GM12878 (cell line): ENCODE data around the gene ATP6V1D. TPM values are rescaled to one million over a fixed set of nuclear protein-coding genes. Genes with fewer than 3 reads are reported as not detected.

Experiments
- ATAC-seq: fragments of 200-7000 bp; cut with Tn5 transposase; 3 replicates; pipeline ENCODE4 v1.9.1; 2020; ENCODE audit warnings: mild to moderate bottlenecking, moderate library complexity
- BruUV-seq: library from RNA; stranded (reverse); fragments of 400-500 nt; replicated peaks from 2 replicates; lab custom pipeline; 2021; lab: Mats Ljungman, UMichigan
- CTCF ChIA-PET: fragments of 300-600 bp; sonication (Branson Sonifier 250); formaldehyde crosslinking; extraction: SDS; loops from one replicate; lab custom pipeline; 2021; ENCODE audit warnings: inconsistent platforms; lab: Yijun Ruan, JAX
- POLR2A ChIA-PET: fragments of 350-600 bp; formaldehyde crosslinking; extraction: SDS; loops from one replicate; lab custom pipeline; 2021; ENCODE audit warnings: inconsistent platforms; lab: Charles Lee
- RAD21 ChIA-PET: fragments of 300-600 bp; sonication (Branson Sonifier 250); formaldehyde crosslinking; loops from one replicate; lab custom pipeline; 2023; ENCODE audit warnings: antibody characterized with exemption; ENCODE audit not compliant: unreplicated experiment; lab: Charles Lee
- SMC1A ChIA-PET: fragments of 300-600 bp; sonication (Branson Sonifier 250); formaldehyde crosslinking; loops from one replicate; lab custom pipeline; 2023; ENCODE audit not compliant: unreplicated experiment, uncharacterized antibody; lab: Charles Lee
- DNase-seq: peaks from one replicate; pipeline ENCODE4 v3.0.0-alpha.2; 2011; ENCODE audit warnings: low read depth, low spot score
- FAIRE-seq: peaks from 3 replicates; lab custom pipeline; 2011; peaks lifted over from hg19 to GRCh38; lab: Jason Lieb, UNC
- H2AFZ ChIP-seq: 2 replicates; pipeline ENCODE4 v1.6.0; 2011; ENCODE audit warnings: low read depth, low read length, control low read depth; ENCODE audit not compliant: control insufficient read depth
- H3K27ac ChIP-seq: 2 replicates; pipeline ENCODE4 v1.5.1; 2011; ENCODE audit warnings: control low read depth; ENCODE audit not compliant: control insufficient read depth, insufficient read depth
- H3K27me3 ChIP-seq, 2 experiments: replicated peaks in 1 of 2; 2 replicates each; pipeline versions ENCODE4 v1.6.0 to v1.6.1; 2011; ENCODE audit warnings: low read length in 1 of 2; ENCODE audit not compliant: control insufficient read depth in 2 of 2, insufficient read depth in 2 of 2
- H3K36me3 ChIP-seq, 2 experiments: 2 replicates each; pipeline ENCODE4 v1.5.1; 2011; ENCODE audit warnings: low read length in 1 of 2; ENCODE audit not compliant: control insufficient read depth in 2 of 2, insufficient read depth in 2 of 2
- H3K4me1 ChIP-seq: 2 replicates; pipeline ENCODE4 v1.6.1; 2011; ENCODE audit warnings: mild to moderate bottlenecking, low read length, moderate library complexity, mixed read lengths; ENCODE audit not compliant: control insufficient read depth, insufficient read depth
- H3K4me2 ChIP-seq: 2 replicates; pipeline ENCODE4 v1.6.0; 2011; ENCODE audit warnings: control low read depth; ENCODE audit not compliant: control insufficient read depth, insufficient read depth
- H3K4me3 ChIP-seq: fragments of 200-600 bp; sonication (generic); 2 replicates; pipeline ENCODE4 v1.5.1; 2016
- H3K79me2 ChIP-seq: 2 replicates; pipeline ENCODE4 v1.6.0; 2011; ENCODE audit warnings: low read length; ENCODE audit not compliant: control insufficient read depth, insufficient read depth
- H3K9ac ChIP-seq: 2 replicates; pipeline ENCODE4 v1.8.0; 2011; ENCODE audit warnings: low read length, control low read depth, mixed read lengths; ENCODE audit not compliant: control insufficient read depth, insufficient read depth
- H3K9me3 ChIP-seq: replicated peaks from 3 replicates; pipeline ENCODE4 v1.5.1; 2011; ENCODE audit warnings: mild to moderate bottlenecking, low read length; ENCODE audit not compliant: control insufficient read depth, insufficient read depth
- H4K20me1 ChIP-seq: 2 replicates; pipeline ENCODE4 v1.6.0; 2011; ENCODE audit not compliant: control insufficient read depth, insufficient read depth
- CTCF ChIP-seq, 3 experiments: IDR thresholded peaks in 2 of 3; conservative IDR thresholded peaks in 1 of 3; 2 replicates each; pipeline ENCODE4 v1.5.1; 2011; ENCODE audit warnings: low read depth in 3 of 3, low read length in 3 of 3, mild to moderate bottlenecking in 3 of 3, control low read depth in 2 of 3, moderate library complexity in 2 of 3, inconsistent platforms in 1 of 3, mixed read lengths in 1 of 3; ENCODE audit not compliant: control insufficient read depth in 2 of 3, insufficient read depth in 1 of 3; ENCODE audit errors: extremely low read depth in 1 of 3
- EP300 ChIP-seq, 2 experiments: fragments of 150-350 bp in 1 of 2; IDR thresholded peaks; 2 replicates each; pipeline ENCODE4 v1.6.1; 2011 to 2012; ENCODE audit warnings: low read depth in 2 of 2, low read length in 2 of 2, borderline replicate concordance in 1 of 2, improper control_type of control experiment in 1 of 2, inconsistent platforms in 1 of 2; ENCODE audit not compliant: control insufficient read depth in 1 of 2
- IRF4 ChIP-seq: IDR thresholded peaks from 2 replicates; pipeline ENCODE4 v1.6.1; 2011; ENCODE audit warnings: low read depth, low read length
- MEF2A ChIP-seq: IDR thresholded peaks from 2 replicates; pipeline ENCODE4 v1.6.1; 2011; ENCODE audit warnings: low read depth, mild to moderate bottlenecking, low read length, moderate library complexity; ENCODE audit not compliant: insufficient read depth
- MTA2 ChIP-seq: fragments of 450-650 bp; IDR thresholded peaks from 2 replicates; pipeline ENCODE4 v1.6.1; 2016; ENCODE audit warnings: low read depth, mild to moderate bottlenecking, moderate library complexity
- PRDM15 ChIP-seq: fragments of 450-650 bp; formaldehyde crosslinking; IDR thresholded peaks from 2 replicates; pipeline ENCODE4 v1.4.0; 2020; ENCODE audit warnings: mild to moderate bottlenecking, moderate library complexity
- RUNX3 ChIP-seq: IDR thresholded peaks from 2 replicates; pipeline ENCODE4 v1.6.1; 2012; ENCODE audit warnings: low read length, inconsistent platforms
- SPI1 ChIP-seq: IDR thresholded peaks from 2 replicates; pipeline ENCODE4 v1.6.1; 2011; ENCODE audit warnings: low read depth, mild to moderate bottlenecking, low read length, moderate library complexity, borderline replicate concordance; ENCODE audit not compliant: insufficient read depth
- SRF ChIP-seq, 2 experiments: IDR thresholded peaks; 2 replicates each; pipeline ENCODE4 v1.6.1; 2011; ENCODE audit warnings: low read depth in 2 of 2, low read length in 2 of 2, mild to moderate bottlenecking in 1 of 2, moderate library complexity in 1 of 2
- ZNF384 ChIP-seq: IDR thresholded peaks from 2 replicates; pipeline ENCODE4 v1.6.1; 2012; ENCODE audit warnings: low read depth, mild to moderate bottlenecking, low read length, improper control_type of control experiment, borderline replicate concordance
- in situ Hi-C: fragments of 300-500 bp; cut with MboI; formaldehyde crosslinking; loops from 9 replicates; pipeline ENCODE4 v1.14.3; 2018; ENCODE audit warnings: mixed read lengths
- intact Hi-C: fragments of 100-400 bp; cut with micrococcal nuclease; formaldehyde crosslinking; loops from one replicate; pipeline ENCODE4 v1.14.2; 2022; ENCODE audit not compliant: unreplicated experiment
- polyA plus RNA-seq, 11 experiments: library from polyadenylated mRNA; depleted of rRNA in 4 of 11; unstranded in 6 of 11; stranded (reverse) in 5 of 11; fragments of >200 nt; fragmentation: Nextera tagmentation in 4 of 11; fragmentation: Illumina TruSeq in 1 of 11; extraction: Ambion mirVana in 4 of 11; extraction: Trizol in 1 of 11; gene quantifications; 1 replicate in 1 of 11; 2 replicates in 10 of 11; pipeline versions ENCODE4 v1.2.1 to v1.2.3, GENCODE V29; 2011 to 2016; ENCODE audit warnings: inconsistent platforms in 2 of 11, missing spikeins in 2 of 11, low read depth in 1 of 11
- total RNA-seq, 4 experiments: library from RNA; depleted of rRNA in 3 of 4; stranded (reverse); fragments of >200 nt in 3 of 4; fragmentation: Illumina TruSeq in 1 of 4; extraction: Trizol in 1 of 4; gene quantifications; 2 replicates each; pipeline versions ENCODE4 v1.2.1 to v1.2.3, GENCODE V29; 2013 to 2021

ATP6V1D gene
- total and polyA plus RNA-seq, 10 of the 15 experiments (the other 5 are each of a cell fraction or from before 2014, with no cell fraction given), result 24.0 to 71.6 (median 47.8) TPM

DNA sequence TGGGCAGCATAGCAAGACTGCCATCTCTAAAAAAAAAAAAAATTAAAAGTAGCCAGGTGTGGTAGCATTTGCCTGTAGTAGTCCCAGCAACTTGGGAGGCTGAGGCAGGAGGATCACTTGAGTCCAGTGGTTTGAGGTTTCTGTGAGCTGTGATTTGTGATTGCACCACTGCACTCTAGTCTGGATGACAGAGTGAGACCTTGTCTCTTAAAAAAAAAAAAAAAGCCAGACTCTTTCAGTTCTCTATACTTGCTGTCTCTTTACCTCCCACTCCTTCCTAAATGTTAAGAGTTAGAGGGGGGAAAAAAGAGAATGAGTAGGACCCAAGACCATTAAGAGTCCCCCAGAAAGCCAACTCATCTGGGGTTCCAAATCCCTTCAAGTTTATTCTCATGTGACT is 18.3 kb upstream of the ATP6V1D start:
- ChIA-PET CTCF (interaction anchor here (1.2 kb wide), 1 partner anchor 754 kb away, joined by 4 read pairs; no protein-coding TSS in a partner anchor), RAD21 (no interaction called here), SMC1A (interaction anchor here (0.9 to 2.1 kb wide), 3 partner anchors 8 to 21 kb away, joined by 3 to 6 read pairs (median 3); no protein-coding TSS in a partner anchor), POLR2A (interaction anchor here (0.6 to 0.7 kb wide), 3 partner anchors 10 to 219 kb away, joined by 4 to 6 read pairs (median 5); no protein-coding TSS in a partner anchor)
- H3K4me2 ChIP-seq, result no peak overlapping the region
- no peak overlapping the region for H2AFZ ChIP-seq
- peaks cover 10 to 35% of the 10 kb centered on the region in 2 experiments for H3K36me3 ChIP-seq
- BruUV-seq, result no TSS peak
- H4K20me1 ChIP-seq, result no peaks in the 10 kb centered on the region
- FAIRE-seq (no peak), ATAC-seq (peak; percentile 62), DNase-seq (no peak)
- H3K27ac ChIP-seq, result no peak overlapping the region
- H3K27me3 ChIP-seq, result no peaks in the 10 kb centered on the region
- peaks cover 1% of the 10 kb centered on the region; the same call in 1 of the 2 replicates for H3K79me2 ChIP-seq
- H3K4me1 ChIP-seq, result no peaks in the 10 kb centered on the region
- intact Hi-C loops, result no loop called here
- peak; percentile 72 for TF ChIP-seq RUNX3
- TF ChIP-seq EP300 (IDR thresholded peaks at IDR 0.05; ENCODE audit: borderline replicate concordance in 1 of 2, control insufficient read depth in 1 of 2, low read depth in 2 of 2, low read length in 2 of 2), result 0 out of 4 replicates have a peak, but pooled peaks of 1 of the 2 experiments have one; percentile 11
- no peak for TF ChIP-seq CTCF (IDR thresholded peaks at IDR 0.05 in 2 of 3, conservative IDR thresholded peaks at IDR 0.05 in 1 of 3; ENCODE audit: control insufficient read depth in 2 of 3, extremely low read depth in 1 of 3, insufficient read depth in 1 of 3, low read depth in 3 of 3, low read length in 3 of 3)
- TF ChIP-seq PRDM15 (CRISPR knock-in tag), result no peak
- TF ChIP-seq MEF2A, result 0 out of 2 replicates have a peak, but pooled peaks have one; percentile 4
- TF ChIP-seq SRF (IDR thresholded peaks at IDR 0.05; ENCODE audit: low read depth in 2 of 2, low read length in 2 of 2), result no peak
- peak; percentile 63 for TF ChIP-seq SPI1
- peak; percentile 82 for TF ChIP-seq ZNF384
- 0 out of 2 replicates have a peak, but pooled peaks have one; percentile 38 for TF ChIP-seq IRF4
- TF ChIP-seq MTA2, result no peak
- H3K9me3 ChIP-seq, result no peaks in the 10 kb centered on the region
- H3K9ac ChIP-seq, result no peak overlapping the region
- no peak overlapping the region for H3K4me3 ChIP-seq
- in situ Hi-C loops, result no loop called here
